A673 (cell line): ENCODE data around the gene TPD52L2. TPM values are rescaled to one million over a fixed set of nuclear protein-coding genes. Genes with fewer than 3 reads are reported as not detected.

Experiments used
- BruUV-seq: library from RNA; stranded (reverse); fragments of 400-500 nt; replicated peaks from 2 replicates; lab custom pipeline; 2021; lab: Mats Ljungman, UMichigan
- CTCF ChIA-PET: fragments of 300-600 bp; sonication (Branson Sonifier 250); formaldehyde crosslinking; loops from one replicate; lab custom pipeline; 2022; ENCODE audit warnings: antibody characterized with exemption; lab: Charles Lee
- POLR2A ChIA-PET: fragments of 300-600 bp; sonication (Branson Sonifier 250); formaldehyde crosslinking; loops from one replicate; lab custom pipeline; 2022; ENCODE audit warnings: antibody characterized with exemption; ENCODE audit not compliant: low non-redundant PET; lab: Charles Lee
- DNase-seq: peaks from one replicate; pipeline ENCODE4 v3.0.0-alpha.2; 2015; ENCODE audit warnings: low spot score
- H3K27ac ChIP-seq: fragments of 200-600 bp; sonication (generic); 2 replicates; pipeline ENCODE4 v1.5.1; 2016; ENCODE audit warnings: mixed run types, low read depth, mild to moderate bottlenecking, mixed read lengths, antibody characterized with exemption, low read length; ENCODE audit not compliant: poor library complexity, severe bottlenecking
- H3K27me3 ChIP-seq: fragments of 200-600 bp; sonication (generic); replicated peaks from 2 replicates; pipeline ENCODE4 v1.6.1; 2017; ENCODE audit warnings: mixed run types, low read depth, mild to moderate bottlenecking, mixed read lengths, antibody characterized with exemption, low read length; ENCODE audit not compliant: insufficient read depth, poor library complexity
- H3K36me3 ChIP-seq: fragments of 200-600 bp; sonication (generic); 2 replicates; pipeline ENCODE4 v1.6.1; 2016; ENCODE audit warnings: mixed run types, mild to moderate bottlenecking, mixed read lengths, antibody characterized with exemption, low read length; ENCODE audit not compliant: insufficient read depth, poor library complexity, severe bottlenecking
- H3K4me1 ChIP-seq: fragments of 200-600 bp; sonication (generic); 2 replicates; pipeline ENCODE4 v1.6.1; 2017; ENCODE audit warnings: mixed run types, mild to moderate bottlenecking, mixed read lengths, antibody characterized with exemption, low read length; ENCODE audit not compliant: insufficient read depth, poor library complexity, severe bottlenecking
- H3K4me3 ChIP-seq: fragments of 200-600 bp; sonication (generic); 2 replicates; pipeline ENCODE4 v1.5.1; 2016; ENCODE audit warnings: low read depth, mixed run types, mild to moderate bottlenecking, mixed read lengths, low read length; ENCODE audit not compliant: poor library complexity, severe bottlenecking
- H3K9me3 ChIP-seq: fragments of 200-600 bp; sonication (generic); 2 replicates; pipeline ENCODE4 v1.6.1; 2016; ENCODE audit warnings: mixed run types, low read depth, mild to moderate bottlenecking, mixed read lengths, antibody characterized with exemption, low read length; ENCODE audit not compliant: poor library complexity, severe bottlenecking
- CTCF ChIP-seq: fragments of 300-800, 200-600 bp; sonication (generic); conservative IDR thresholded peaks from 2 replicates; pipeline ENCODE4 v1.5.1; 2017; ENCODE audit warnings: low read depth, mild to moderate bottlenecking, antibody characterized with exemption, low read length, moderate library complexity, mixed read lengths
- EZH2 ChIP-seq: fragments of 200-600 bp; sonication (generic); IDR thresholded peaks from 2 replicates; pipeline ENCODE4 v1.6.1; 2017; ENCODE audit warnings: borderline replicate concordance, low read depth, mild to moderate bottlenecking, mixed read lengths, antibody characterized with exemption, low read length; ENCODE audit not compliant: poor library complexity, severe bottlenecking
- intact Hi-C: fragments of 100-400 bp; cut with micrococcal nuclease; formaldehyde crosslinking; loops from one replicate; pipeline ENCODE4 v1.10.0; 2022; ENCODE audit not compliant: unreplicated experiment
- total RNA-seq: library from RNA; stranded (reverse); gene quantifications from 2 replicates; pipeline ENCODE4 v1.2.3, GENCODE V29; 2021

Gene TPD52L2
- total RNA-seq, 1 experiment from 2014 or later, result 89.9 TPM

GRCh38 chr20:63821811-63822210 lies 43.3 kb upstream of the TPD52L2 start:
- no peak overlapping the region for H3K4me3 ChIP-seq
- intact Hi-C loops, result no loop called here

GRCh38 chr20:63822276-63822696 lies 42.8 kb upstream of the TPD52L2 start:
- Histone ChIP-seq H3K4me1 (no peaks in the 10 kb centered on the region), H3K27me3 (peaks cover 4% of the 10 kb centered on the region), H3K4me3 (no peak overlapping the region), H3K27ac (no peak overlapping the region), H3K36me3 (no peaks in the 10 kb centered on the region), H3K9me3 (no peaks in the 10 kb centered on the region)
- TF ChIP-seq CTCF, result no peak
- no peak for TF ChIP-seq EZH2
- CTCF ChIA-PET, result no interaction called here
- intact Hi-C loops, result no loop called here
- no TSS peak for BruUV-seq
- no peak for DNase-seq
- POLR2A ChIA-PET, result no interaction called here

More at GRCh38 chr20:63821811-63822210, 43.3 kb upstream of the TPD52L2 start:
- ChIA-PET CTCF (no interaction called here), POLR2A (no interaction called here)
- BruUV-seq, result no TSS peak
- Histone ChIP-seq H3K27ac (no peak overlapping the region), H3K36me3 (no peaks in the 10 kb centered on the region), H3K9me3 (no peaks in the 10 kb centered on the region), H3K4me1 (no peaks in the 10 kb centered on the region), H3K27me3 (peaks cover 4% of the 10 kb centered on the region)
- TF ChIP-seq CTCF, result no peak
- TF ChIP-seq EZH2, result no peak
- no peak for DNase-seq

- Histone ChIP-seq H3K4me3 (no peak overlapping the region), H3K27ac (no peak overlapping the region), H3K27me3 (peaks cover 14% of the 10 kb centered on the region), H3K36me3 (no peaks in the 10 kb centered on the region), H3K4me1 (no peaks in the 10 kb centered on the region), H3K9me3 (no peaks in the 10 kb centered on the region)
- no peak for TF ChIP-seq CTCF
- TF ChIP-seq EZH2, result no peak
- BruUV-seq, result no TSS peak
- POLR2A ChIA-PET, result no interaction called here
- intact Hi-C loops, result no loop called here
- CTCF ChIA-PET, result no interaction called here
- no peak for DNase-seq
These were observed 41.3 kb upstream of the TPD52L2 start for GRCh38 chr20:63823691-63824311.
